CD8-positive, alpha-beta memory T cell (primary cell): Measurements from ENCODE around the gene ESPN. TPM values are rescaled to one million over a fixed set of nuclear protein-coding genes. Genes with fewer than 3 reads are reported as not detected.

ENCODE experiments used
- CTCF ChIA-PET: fragments of 350-600 bp; sonication (Branson Sonifier 250); formaldehyde crosslinking; loops from one replicate; lab custom pipeline; 2021; ENCODE audit warnings: antibody characterized with exemption; lab: Charles Lee
- POLR2A ChIA-PET: fragments of 350-600 bp; sonication (Branson Sonifier 250); formaldehyde crosslinking; loops from one replicate; lab custom pipeline; 2021; ENCODE audit warnings: antibody characterized with exemption; lab: Charles Lee
- DNase-seq, 5 donors: peaks; one replicate each; pipeline versions ENCODE4 v3.0.0 to v3.0.0-alpha.2; 2020 to 2022; ENCODE audit warnings: mixed read lengths in 1 of 5
- H3K27ac ChIP-seq: one replicate; pipeline ENCODE4 v1.7.0; 2013; ENCODE audit warnings: low read depth, mild to moderate bottlenecking, low read length, moderate library complexity
- H3K27me3 ChIP-seq: 2 replicates; pipeline ENCODE4 v1.7.0; 2013; ENCODE audit warnings: low read length, mild to moderate bottlenecking; ENCODE audit not compliant: insufficient read depth, poor library complexity, severe bottlenecking
- H3K36me3 ChIP-seq: 2 replicates; pipeline ENCODE4 v1.7.0; 2013; ENCODE audit warnings: mild to moderate bottlenecking, low read length, moderate library complexity; ENCODE audit not compliant: insufficient read depth
- H3K4me1 ChIP-seq: 2 replicates; pipeline ENCODE4 v1.7.0; 2013; ENCODE audit warnings: mild to moderate bottlenecking, low read length, moderate library complexity; ENCODE audit not compliant: insufficient read depth
- H3K4me3 ChIP-seq: 2 replicates; pipeline ENCODE4 v1.7.0; 2013; ENCODE audit warnings: mild to moderate bottlenecking, low read length
- H3K9me3 ChIP-seq: 2 replicates; pipeline ENCODE4 v1.7.0; 2013; ENCODE audit warnings: mild to moderate bottlenecking, low read length
- H3K27ac Mint-ChIP-seq, 8 donors: one replicate each; pipeline ENCODE4 v1.8.0; 2020 to 2021; ENCODE audit warnings: mixed read lengths in 8 of 8, mild to moderate bottlenecking in 6 of 8, inconsistent platforms in 3 of 8, moderate library complexity in 3 of 8
- H3K27me3 Mint-ChIP-seq, 2 donors: one replicate each; pipeline ENCODE4 v1.8.0; 2020 to 2021; ENCODE audit warnings: mixed read lengths in 2 of 2, mild to moderate bottlenecking in 1 of 2, moderate library complexity in 1 of 2
- H3K36me3 Mint-ChIP-seq, 3 donors: one replicate each; pipeline ENCODE4 v1.8.0; 2020 to 2021; ENCODE audit warnings: mixed read lengths in 3 of 3, inconsistent platforms in 1 of 3, mild to moderate bottlenecking in 1 of 3
- H3K4me1 Mint-ChIP-seq, 3 donors: one replicate each; pipeline ENCODE4 v1.8.0; 2020 to 2021; ENCODE audit warnings: mixed read lengths in 3 of 3, inconsistent platforms in 1 of 3, mild to moderate bottlenecking in 1 of 3
- H3K4me3 Mint-ChIP-seq, 7 donors: one replicate each; pipeline ENCODE4 v1.8.0; 2020 to 2021; ENCODE audit warnings: mixed read lengths in 7 of 7, mild to moderate bottlenecking in 6 of 7, moderate library complexity in 4 of 7, inconsistent platforms in 2 of 7
- H3K9me3 Mint-ChIP-seq, 5 donors: one replicate each; pipeline ENCODE4 v1.8.0; 2020 to 2022; ENCODE audit warnings: mixed read lengths in 5 of 5, mild to moderate bottlenecking in 3 of 5, moderate library complexity in 2 of 5, inconsistent platforms in 1 of 5
- polyA plus RNA-seq: library from polyadenylated mRNA; unstranded; fragments of 300-500 nt; fragmentation: Illumina TruSeq; gene quantifications from one replicate; pipeline ENCODE4 v1.2.3, GENCODE V29; 2021
- total RNA-seq, 2 experiments: library from RNA; stranded (reverse); gene quantifications; one replicate each; pipeline ENCODE4 v1.2.3, GENCODE V29; 2021

The ESPN gene
- total and polyA plus RNA-seq, 3 experiments from 2014 or later, result 0.28 to 0.60 (median 0.48) TPM

GRCh38 chr1:6466751-6467150, 42.2 kb downstream of the ESPN start:
- Histone ChIP-seq H3K4me3 (no peak overlapping the region), H3K4me1 (peaks cover 41% of the 10 kb centered on the region), H3K27me3 (no peaks in the 10 kb centered on the region), H3K9me3 (no peaks in the 10 kb centered on the region), H3K27ac (no peak overlapping the region), H3K36me3 (peaks cover 15% of the 10 kb centered on the region)
- POLR2A ChIA-PET, result interaction anchor here (0.7 to 1.3 kb wide), 4 partner anchors 9 to 42 kb away, joined by 3 to 4 read pairs (median 4); no protein-coding TSS in a partner anchor
- Mint-ChIP-seq H3K9me3 (no peaks in the 10 kb centered on the region), H3K4me3 (peak overlapping the region; percentile 66 to 98 (median 89)), H3K27ac (peak overlapping the region; percentile 79 to 98 (median 86)), H3K36me3 (peaks cover 9 to 30% (median 13%) of the 10 kb centered on the region in 3 donors), H3K4me1 (peaks cover 21 to 40% (median 27%) of the 10 kb centered on the region in 3 donors), H3K27me3 (no peaks in the 10 kb centered on the region)
- DNase-seq, result no peak
- CTCF ChIA-PET, result interaction anchor here (1.0 to 2.7 kb wide), 10 partner anchors 10 to 87 kb away, joined by 3 to 13 read pairs (median 4); partner anchors contain the start of gene NOL9

- CTCF ChIA-PET, result interaction anchor here (1.1 to 2.7 kb wide), 6 partner anchors 10 to 44 kb away, joined by 4 to 13 read pairs (median 8); no protein-coding TSS in a partner anchor
- DNase-seq, result no peak
- Histone ChIP-seq H3K4me3 (no peak overlapping the region), H3K27ac (no peak overlapping the region), H3K27me3 (no peaks in the 10 kb centered on the region), H3K4me1 (peaks cover 36% of the 10 kb centered on the region), H3K36me3 (peaks cover 10% of the 10 kb centered on the region), H3K9me3 (no peaks in the 10 kb centered on the region)
- Mint-ChIP-seq H3K36me3 (peaks cover 9 to 26% (median 11%) of the 10 kb centered on the region in 3 donors), H3K4me1 (peaks cover 18 to 35% (median 25%) of the 10 kb centered on the region in 3 donors), H3K4me3 (peak overlapping the region in 3 of 7 donors; percentile 62 to 98 (median 69)), H3K27me3 (no peaks in the 10 kb centered on the region), H3K9me3 (no peaks in the 10 kb centered on the region), H3K27ac (peak overlapping the region in 5 of 8 donors; percentile 9 to 98 (median 87))
- POLR2A ChIA-PET, result interaction anchor here (0.5 kb wide), 1 partner anchor 8 kb away, joined by 3 read pairs; no protein-coding TSS in a partner anchor
Measured at GRCh38 chr1:6467224-6467623, 42.6 kb downstream of the ESPN start.

- no peak overlapping the region for H3K27ac ChIP-seq
- CTCF ChIA-PET, result interaction anchor here (1.0 to 2.7 kb wide), 6 partner anchors 9 to 45 kb away, joined by 3 to 13 read pairs (median 7); no protein-coding TSS in a partner anchor
- POLR2A ChIA-PET, result interaction anchor here (0.5 kb wide), 1 partner anchor 9 kb away, joined by 3 read pairs; no protein-coding TSS in a partner anchor
Measured at GRCh38 chr1:6467744-6468688, 43.4 kb downstream of the ESPN start.

GRCh38 chr1:6468729-6469461, 44.3 kb downstream of the ESPN start:
- H3K27ac Mint-ChIP-seq, result peak overlapping the region in 4 of 8 donors; percentile 17 to 40 (median 28)
- no peak for DNase-seq
- Histone ChIP-seq H3K27me3 (no peaks in the 10 kb centered on the region), H3K9me3 (no peaks in the 10 kb centered on the region), H3K36me3 (no peaks in the 10 kb centered on the region), H3K4me3 (no peak overlapping the region), H3K4me1 (peaks cover 22% of the 10 kb centered on the region), H3K27ac (no peak overlapping the region)
- peak overlapping the region in 1 of 7 donors; percentile 11 for H3K4me3 Mint-ChIP-seq
- peaks cover 3 to 12% (median 4%) of the 10 kb centered on the region in 3 donors for H3K36me3 Mint-ChIP-seq
- ChIA-PET POLR2A (no interaction called here), CTCF (interaction anchor here (1.0 to 1.1 kb wide), 3 partner anchors 8 to 45 kb away, joined by 3 to 5 read pairs (median 4); no protein-coding TSS in a partner anchor)
- H3K27me3 Mint-ChIP-seq, result no peaks in the 10 kb centered on the region
- H3K4me1 Mint-ChIP-seq, result peaks cover 9 to 20% (median 9%) of the 10 kb centered on the region in 3 donors
- H3K9me3 Mint-ChIP-seq, result no peaks in the 10 kb centered on the region

More at GRCh38 chr1:6467744-6468688, 43.4 kb downstream of the ESPN start:
- Mint-ChIP-seq H3K9me3 (no peaks in the 10 kb centered on the region), H3K27me3 (no peaks in the 10 kb centered on the region), H3K36me3 (peaks cover 6 to 18% (median 8%) of the 10 kb centered on the region in 3 donors), H3K4me1 (peaks cover 14 to 27% (median 18%) of the 10 kb centered on the region in 3 donors), H3K27ac (peak overlapping the region in 1 of 8 donors; percentile 15), H3K4me3 (peak overlapping the region in 1 of 7 donors; percentile 45)
- H3K36me3 ChIP-seq, result peaks cover 2% of the 10 kb centered on the region
- H3K4me1 ChIP-seq, result peaks cover 28% of the 10 kb centered on the region
- H3K4me3 ChIP-seq, result no peak overlapping the region
- no peak for DNase-seq
- H3K27me3 ChIP-seq, result no peaks in the 10 kb centered on the region
- no peaks in the 10 kb centered on the region for H3K9me3 ChIP-seq

- Mint-ChIP-seq H3K27ac (no peak overlapping the region), H3K36me3 (peaks cover 0 to 2% (median 0%) of the 10 kb centered on the region in 3 donors), H3K4me3 (peak overlapping the region in 1 of 7 donors; percentile 27), H3K27me3 (no peaks in the 10 kb centered on the region), H3K9me3 (no peaks in the 10 kb centered on the region), H3K4me1 (peaks cover 0 to 11% (median 0%) of the 10 kb centered on the region in 3 donors)
- Histone ChIP-seq H3K4me1 (peaks cover 13% of the 10 kb centered on the region), H3K36me3 (no peaks in the 10 kb centered on the region), H3K4me3 (no peak overlapping the region), H3K9me3 (no peaks in the 10 kb centered on the region), H3K27me3 (no peaks in the 10 kb centered on the region), H3K27ac (no peak overlapping the region)
- no peak for DNase-seq
- ChIA-PET POLR2A (interaction anchor here (1.2 kb wide), 1 partner anchor 10 kb away, joined by 4 read pairs; no protein-coding TSS in a partner anchor), CTCF (no interaction called here)
Measured at GRCh38 chr1:6470132-6471085, 45.8 kb downstream of the ESPN start.

GRCh38 chr1:6471086-6471969, 46.8 kb downstream of the ESPN start:
- DNase-seq, result no peak
- Mint-ChIP-seq H3K4me3 (no peak overlapping the region), H3K4me1 (peaks cover 0 to 16% (median 0%) of the 10 kb centered on the region in 3 donors), H3K27ac (no peak overlapping the region), H3K27me3 (peaks cover 0 to 3% of the 10 kb centered on the region in 2 donors), H3K36me3 (no peaks in the 10 kb centered on the region), H3K9me3 (no peaks in the 10 kb centered on the region)
- Histone ChIP-seq H3K4me1 (peaks cover 16% of the 10 kb centered on the region), H3K4me3 (no peak overlapping the region), H3K36me3 (no peaks in the 10 kb centered on the region), H3K27me3 (no peaks in the 10 kb centered on the region), H3K9me3 (no peaks in the 10 kb centered on the region), H3K27ac (no peak overlapping the region)
- CTCF ChIA-PET, result interaction anchor here (0.7 to 0.8 kb wide), 3 partner anchors 15 to 48 kb away, joined by 3 read pairs; no protein-coding TSS in a partner anchor
- POLR2A ChIA-PET, result interaction anchor here (1.1 to 1.2 kb wide), 2 partner anchors 11 kb away, joined by 3 to 4 read pairs; no protein-coding TSS in a partner anchor
